SK-N-SH treated with all-trans-retinoic acid at 6 μM for 48 hours (cell line): Measurements from ENCODE around the gene LILRA1.

ENCODE experiments used
- ARNTL ChIP-seq: fragments of 450-650 bp; formaldehyde crosslinking; IDR thresholded peaks from 2 replicates; pipeline ENCODE4 v1.5.0; 2020; ENCODE audit warnings: low read depth, mild to moderate bottlenecking, moderate library complexity, borderline replicate concordance
- CREB5 ChIP-seq: fragments of 250-450 bp; sonication (Bioruptor Pico); IDR thresholded peaks from 2 replicates; pipeline ENCODE4 v1.5.1; 2020; ENCODE audit warnings: low read depth, mild to moderate bottlenecking, moderate library complexity
- CSRNP3 ChIP-seq: fragments of 250-450 bp; sonication (Bioruptor Pico); IDR thresholded peaks from 2 replicates; pipeline ENCODE4 v1.5.1; 2021; ENCODE audit warnings: mild to moderate bottlenecking, moderate library complexity
- ISL1 ChIP-seq: fragments of 250-450 bp; sonication (Bioruptor Pico); IDR thresholded peaks from 2 replicates; pipeline ENCODE4 v2.1.2; 2022; ENCODE audit warnings: mild to moderate bottlenecking, moderate library complexity
- PATZ1 ChIP-seq: fragments of 250-450 bp; sonication (Bioruptor Pico); IDR thresholded peaks from 2 replicates; pipeline ENCODE4 v1.8.0; 2020; ENCODE audit warnings: mild to moderate bottlenecking, moderate library complexity, borderline replicate concordance
- POU6F1 ChIP-seq: fragments of 250-450 bp; sonication (Bioruptor Pico); IDR thresholded peaks from 2 replicates; pipeline ENCODE4 v1.8.0; 2021; ENCODE audit warnings: low read depth, mild to moderate bottlenecking, moderate library complexity, borderline replicate concordance
- RARB ChIP-seq: fragments of 250-450 bp; sonication (Bioruptor Pico); IDR thresholded peaks from 2 replicates; pipeline ENCODE4 v1.8.0; 2021; ENCODE audit warnings: mild to moderate bottlenecking, moderate library complexity
- TCF4 ChIP-seq: fragments of 250-450 bp; sonication (Bioruptor Pico); IDR thresholded peaks from 2 replicates; pipeline ENCODE4 v1.8.0; 2021; ENCODE audit warnings: mild to moderate bottlenecking, moderate library complexity, borderline replicate concordance
- TOX ChIP-seq: fragments of 250-450 bp; sonication (Bioruptor Pico); IDR thresholded peaks from 2 replicates; pipeline ENCODE4 v1.8.0; 2021; ENCODE audit warnings: mild to moderate bottlenecking, moderate library complexity, borderline replicate concordance
- ZC3H10 ChIP-seq: fragments of 250-450 bp; sonication (Bioruptor Pico); IDR thresholded peaks from 2 replicates; pipeline ENCODE4 v1.5.1; 2021; ENCODE audit warnings: mild to moderate bottlenecking, moderate library complexity
- ZFP3 ChIP-seq: fragments of 250-450 bp; sonication (Bioruptor Pico); IDR thresholded peaks from 2 replicates; pipeline ENCODE4 v1.5.0; 2020; ENCODE audit warnings: mild to moderate bottlenecking, moderate library complexity
- ZNF70 ChIP-seq: fragments of 450-650 bp; formaldehyde crosslinking; IDR thresholded peaks from 2 replicates; pipeline ENCODE4 v1.5.0; 2020; ENCODE audit warnings: mild to moderate bottlenecking, moderate library complexity

GRCh38 chr19:54644056-54644455 is 50.6 kb downstream of the LILRA1 start:
- TF ChIP-seq RARB (CRISPR knock-in tag) (no peak), TOX (CRISPR knock-in tag) (no peak), POU6F1 (CRISPR knock-in tag) (no peak), ISL1 (CRISPR knock-in tag) (no peak), ZNF70 (CRISPR knock-in tag) (no peak), TCF4 (CRISPR knock-in tag) (no peak), ZFP3 (CRISPR knock-in tag) (no peak), ARNTL (CRISPR knock-in tag) (no peak), CSRNP3 (CRISPR knock-in tag) (no peak), CREB5 (CRISPR knock-in tag) (no peak), PATZ1 (CRISPR knock-in tag) (no peak), ZC3H10 (CRISPR knock-in tag) (no peak)
